GM23338 (cell line): ENCODE results near the gene TOM1L1. TPM values are rescaled to one million over a fixed set of nuclear protein-coding genes. Genes with fewer than 3 reads are reported as not detected.

Source experiments
- ATAC-seq: fragments of 200-7000 bp; cut with Tn5 transposase; 3 replicates; pipeline ENCODE4 v1.9.1; 2020
- DNase-seq: peaks from one replicate; pipeline ENCODE4 v3.0.0-alpha.2; 2015; ENCODE audit warnings: low spot score
- H2AFZ ChIP-seq: fragments of 200-600 bp; sonication (generic); 2 replicates; pipeline ENCODE4 v1.8.0; 2016; ENCODE audit warnings: antibody characterized with exemption, mild to moderate bottlenecking, moderate library complexity
- H3F3A ChIP-seq: fragments of 200-600 bp; sonication (generic); replicated peaks from 2 replicates; pipeline ENCODE4 v1.8.0; 2017; ENCODE audit warnings: antibody characterized with exemption, mixed run types, low read depth
- H3K27ac ChIP-seq: fragments of 200-600 bp; sonication (generic); 2 replicates; pipeline ENCODE4 v1.6.1; 2016; ENCODE audit warnings: low read depth
- H3K27me3 ChIP-seq: fragments of 200-600 bp; sonication (generic); 2 replicates; pipeline ENCODE4 v1.8.0; 2016; ENCODE audit warnings: mild to moderate bottlenecking, mixed run types, moderate library complexity; ENCODE audit not compliant: insufficient read depth
- H3K36me3 ChIP-seq: fragments of 200-600 bp; sonication (generic); 2 replicates; pipeline ENCODE4 v1.8.0; 2016; ENCODE audit warnings: mild to moderate bottlenecking; ENCODE audit not compliant: insufficient read depth
- H3K4me1 ChIP-seq: fragments of 200-600 bp; sonication (generic); 2 replicates; pipeline ENCODE4 v1.8.0; 2016; ENCODE audit warnings: mild to moderate bottlenecking, moderate library complexity; ENCODE audit not compliant: insufficient read depth
- H3K4me2 ChIP-seq: fragments of 200-600 bp; sonication (generic); 2 replicates; pipeline ENCODE4 v1.7.1; 2017; ENCODE audit warnings: mixed run types
- H3K4me3 ChIP-seq: fragments of 200-600 bp; sonication (generic); 2 replicates; pipeline ENCODE4 v1.6.1; 2016; ENCODE audit warnings: mixed run types
- H3K79me2 ChIP-seq: fragments of 200-600 bp; sonication (generic); replicated peaks from 2 replicates; pipeline ENCODE4 v1.8.0; 2017; ENCODE audit warnings: mild to moderate bottlenecking; ENCODE audit not compliant: insufficient read depth
- H3K9me2 ChIP-seq: fragments of 200-600 bp; sonication (generic); 2 replicates; pipeline ENCODE4 v1.8.0; 2017; ENCODE audit not compliant: insufficient read depth
- H4K20me1 ChIP-seq: fragments of 200-600 bp; sonication (generic); replicated peaks from 2 replicates; pipeline ENCODE4 v1.8.0; 2017; ENCODE audit warnings: mild to moderate bottlenecking; ENCODE audit not compliant: insufficient read depth
- H3K27ac Mint-ChIP-seq: 2 replicates; pipeline ENCODE4 v1.8.0; 2020; ENCODE audit warnings: inconsistent platforms, mild to moderate bottlenecking, moderate library complexity, mixed read lengths
- H3K27me3 Mint-ChIP-seq: 3 replicates; pipeline ENCODE4 v1.8.0; 2022; ENCODE audit warnings: low read depth, mild to moderate bottlenecking, moderate library complexity, mixed read lengths, inconsistent platforms; ENCODE audit not compliant: insufficient read depth, poor library complexity
- H3K36me3 Mint-ChIP-seq: 3 replicates; pipeline ENCODE4 v1.8.0; 2021; ENCODE audit warnings: low read depth, mild to moderate bottlenecking, inconsistent platforms, moderate library complexity, mixed read lengths
- H3K4me1 Mint-ChIP-seq: 3 replicates; pipeline ENCODE4 v1.8.0; 2020; ENCODE audit warnings: mild to moderate bottlenecking, inconsistent platforms, mixed read lengths
- H3K4me3 Mint-ChIP-seq: 3 replicates; pipeline ENCODE4 v1.8.0; 2021; ENCODE audit warnings: moderate library complexity, mild to moderate bottlenecking, inconsistent platforms, mixed read lengths
- H3K9me3 Mint-ChIP-seq: 3 replicates; pipeline ENCODE4 v1.8.0; 2020; ENCODE audit warnings: moderate library complexity, mild to moderate bottlenecking, inconsistent platforms, mixed read lengths
- CREB1 ChIP-seq: fragments of 250-450 bp; sonication (Bioruptor Pico); IDR thresholded peaks from 2 replicates; pipeline ENCODE4 v1.5.0; 2020; ENCODE audit warnings: low read depth, mild to moderate bottlenecking, moderate library complexity
- ETS1 ChIP-seq: IDR thresholded peaks from 2 replicates; pipeline ENCODE4 v1.6.1; 2016; ENCODE audit warnings: antibody characterized with exemption
- EZH2 ChIP-seq: fragments of 200-600 bp; sonication (generic); IDR thresholded peaks from one replicate; pipeline ENCODE4 v1.8.0; 2017; ENCODE audit warnings: antibody characterized with exemption, mild to moderate bottlenecking, low read depth; ENCODE audit not compliant: unreplicated experiment
- NANOG ChIP-seq: IDR thresholded peaks from 2 replicates; pipeline ENCODE4 v1.6.1; 2016; ENCODE audit warnings: antibody characterized with exemption, borderline replicate concordance
- POLR2AphosphoS5 ChIP-seq: IDR thresholded peaks from 2 replicates; pipeline ENCODE4 v1.6.1; 2016; ENCODE audit warnings: antibody characterized with exemption, low read depth
- REST ChIP-seq: IDR thresholded peaks from one replicate; pipeline ENCODE4 v1.6.1; 2018; ENCODE audit warnings: antibody characterized with exemption; ENCODE audit not compliant: unreplicated experiment
- STAT1 ChIP-seq: IDR thresholded peaks from one replicate; pipeline ENCODE4 v1.6.1; 2016; ENCODE audit warnings: antibody characterized with exemption; ENCODE audit not compliant: unreplicated experiment
- ZNF114 ChIP-seq: fragments of 250-450 bp; sonication (Bioruptor Pico); IDR thresholded peaks from 2 replicates; pipeline ENCODE4 v1.5.0; 2020; ENCODE audit warnings: mild to moderate bottlenecking, moderate library complexity
- ZNF331 ChIP-seq: fragments of 250-450 bp; sonication (Bioruptor Pico); IDR thresholded peaks from 2 replicates; pipeline ENCODE4 v1.5.0; 2020; ENCODE audit warnings: low read depth, mild to moderate bottlenecking, moderate library complexity
- ZNF462 ChIP-seq: fragments of 250-450 bp; sonication (Bioruptor Pico); IDR thresholded peaks from 2 replicates; pipeline ENCODE4 v1.5.0; 2020; ENCODE audit warnings: mild to moderate bottlenecking, moderate library complexity
- polyA plus RNA-seq: library from polyadenylated mRNA; unstranded; fragments of >200 nt; fragmentation: Nextera tagmentation; extraction: Ambion mirVana; gene quantifications from 2 replicates; pipeline ENCODE4 v1.2.1, GENCODE V29; 2016
- total RNA-seq: library from RNA; depleted of rRNA; stranded (reverse); fragments of >200 nt; shearing (Covaris generic); gene quantifications from 2 replicates; pipeline ENCODE4 v1.2.3, GENCODE V29; 2014

Gene TOM1L1
- total and polyA plus RNA-seq, 2 experiments from 2014 or later: 46.8 to 58.0 TPM

GRCh38 chr17:54927525-54927924 is 26.9 kb downstream of the TOM1L1 start:
- Mint-ChIP-seq H3K4me3 (no peak overlapping the region), H3K27me3 (peaks cover 3% of the 10 kb centered on the region)

More at GRCh38 chr17:54927525-54927924, 26.9 kb downstream of the TOM1L1 start:
- H3K4me1 Mint-ChIP-seq: no peaks in the 10 kb centered on the region
- H3K36me3 Mint-ChIP-seq: peaks cover 82% of the 10 kb centered on the region
- no peak for TF ChIP-seq ZNF331 (CRISPR knock-in tag)
- no peak for TF ChIP-seq ZNF114 (CRISPR knock-in tag)
- no peak for TF ChIP-seq CREB1 (CRISPR knock-in tag)
- TF ChIP-seq ETS1: no peak
- TF ChIP-seq ZNF462: no peak
- no peak for TF ChIP-seq NANOG
- no peak for TF ChIP-seq POLR2AphosphoS5
- TF ChIP-seq REST: no peak
- no peak for TF ChIP-seq EZH2
- TF ChIP-seq STAT1: no peak
- Histone ChIP-seq H4K20me1 (peaks cover 11% of the 10 kb centered on the region), H3K36me3 (peaks cover 44% of the 10 kb centered on the region), H3K4me3 (no peak overlapping the region), H3F3A (no peaks in the 10 kb centered on the region), H3K27me3 (no peaks in the 10 kb centered on the region), H3K9me2 (no peaks in the 10 kb centered on the region), H3K4me1 (no peaks in the 10 kb centered on the region), H2AFZ (no peak overlapping the region), H3K27ac (no peak overlapping the region), H3K79me2 (peaks cover 14% of the 10 kb centered on the region), H3K4me2 (no peak overlapping the region)
- no peak for ATAC-seq
- H3K9me3 Mint-ChIP-seq: no peaks in the 10 kb centered on the region
- DNase-seq: no peak
- no peak overlapping the region for H3K27ac Mint-ChIP-seq
